ENCODE measurements around the gene TMEM132A.

TMEM132A gene

GRCh38 chr11:60897496-60897895, 26.8 kb upstream of the TMEM132A start:
- Histone ChIP-seq H3K36me3 (ENCODE audit: insufficient read depth, low read length) (peaks cover 94% of the 10 kb centered on the region), H3K9me3 (ENCODE audit: insufficient read depth, low read length, severe bottlenecking) (no peaks in the 10 kb centered on the region), H3K4me3 (ENCODE audit: low read depth in 1 of 2, low read length in 2 of 2) (no peak overlapping the region), H3K27ac (ENCODE audit: low read length) (no peak overlapping the region), H3K4me2 (ENCODE audit: insufficient read depth, low read length) (no peak overlapping the region), H3K27me3 (ENCODE audit: insufficient read depth, low read length, poor library complexity) (no peaks in the 10 kb centered on the region), H3K79me2 (ENCODE audit: insufficient read depth, low read length) (peaks cover 6% of the 10 kb centered on the region; the same call in 1 of the 2 replicates), H4K20me1 (ENCODE audit: insufficient read depth, low read length) (peaks cover 29% of the 10 kb centered on the region; the same call in 1 of the 2 replicates), H3K9ac (ENCODE audit: low read depth, low read length) (no peak overlapping the region), H2AFZ (ENCODE audit: low read depth, low read length) (no peak overlapping the region), H3K4me1 (ENCODE audit: insufficient read depth, low read length) (no peaks in the 10 kb centered on the region)
- TF ChIP-seq EZH2 (IDR thresholded peaks at IDR 0.05; ENCODE audit: borderline replicate concordance, low read depth, low read length, severe bottlenecking) (no peak), CTCF (IDR thresholded peaks at IDR 0.05; ENCODE audit: borderline replicate concordance, extremely low read depth, low read length, poor library complexity, severe bottlenecking) (no peak)
- DNase-seq = no peak
- ATAC-seq (ENCODE audit: insufficient read depth, low read depth) = no peak

GRCh38 chr11:60899046-60899936, 25.0 kb upstream of the TMEM132A start:
- ATAC-seq (ENCODE audit: insufficient read depth, low read depth) (peak; percentile 94), DNase-seq (peak; percentile 50)
- Histone ChIP-seq H3K79me2 (ENCODE audit: insufficient read depth, low read length) (peaks cover 24% of the 10 kb centered on the region), H3K4me1 (ENCODE audit: insufficient read depth, low read length) (peaks cover 14% of the 10 kb centered on the region), H3K27me3 (ENCODE audit: insufficient read depth, low read length, poor library complexity) (no peaks in the 10 kb centered on the region), H3K4me3 (ENCODE audit: low read depth in 1 of 2, low read length in 2 of 2) (no peak overlapping the region), H3K9ac (ENCODE audit: low read depth, low read length) (no peak overlapping the region), H3K36me3 (ENCODE audit: insufficient read depth, low read length) (peaks cover 100% of the 10 kb centered on the region), H2AFZ (ENCODE audit: low read depth, low read length) (no peak overlapping the region), H3K27ac (ENCODE audit: low read length) (peak overlapping the region; percentile 46; the same call in 1 of the 2 replicates), H3K4me2 (ENCODE audit: insufficient read depth, low read length) (no peak overlapping the region), H3K9me3 (ENCODE audit: insufficient read depth, low read length, severe bottlenecking) (no peaks in the 10 kb centered on the region), H4K20me1 (ENCODE audit: insufficient read depth, low read length) (peaks cover 43% of the 10 kb centered on the region)
- TF ChIP-seq EZH2 (IDR thresholded peaks at IDR 0.05; ENCODE audit: borderline replicate concordance, low read depth, low read length, severe bottlenecking) (no peak), CTCF (IDR thresholded peaks at IDR 0.05; ENCODE audit: borderline replicate concordance, extremely low read depth, low read length, poor library complexity, severe bottlenecking) (peak; percentile 99)

- Histone ChIP-seq H3K4me1 (ENCODE audit: insufficient read depth, low read length) (peaks cover 21% of the 10 kb centered on the region), H3K27me3 (ENCODE audit: insufficient read depth, low read length, poor library complexity) (no peaks in the 10 kb centered on the region), H3K4me3 (ENCODE audit: low read depth in 1 of 2, low read length in 2 of 2) (no peak overlapping the region), H3K27ac (ENCODE audit: low read length) (no peak overlapping the region), H3K36me3 (ENCODE audit: insufficient read depth, low read length) (peaks cover 99% of the 10 kb centered on the region), H4K20me1 (ENCODE audit: insufficient read depth, low read length) (peaks cover 50% of the 10 kb centered on the region), H3K79me2 (ENCODE audit: insufficient read depth, low read length) (peaks cover 30% of the 10 kb centered on the region), H3K4me2 (ENCODE audit: insufficient read depth, low read length) (no peak overlapping the region), H3K9me3 (ENCODE audit: insufficient read depth, low read length, severe bottlenecking) (no peaks in the 10 kb centered on the region), H3K9ac (ENCODE audit: low read depth, low read length) (no peak overlapping the region), H2AFZ (ENCODE audit: low read depth, low read length) (no peak overlapping the region)
- DNase-seq (no peak), ATAC-seq (ENCODE audit: insufficient read depth, low read depth) (no peak; the same call in 2 of the 3 replicates)
- no peak for TF ChIP-seq EZH2 (IDR thresholded peaks at IDR 0.05; ENCODE audit: borderline replicate concordance, low read depth, low read length, severe bottlenecking)
- no peak for TF ChIP-seq CTCF (IDR thresholded peaks at IDR 0.05; ENCODE audit: borderline replicate concordance, extremely low read depth, low read length, poor library complexity, severe bottlenecking)
These were observed 24.3 kb upstream of the TMEM132A start for GRCh38 chr11:60899977-60900376.

Measured in DND-41 (cell line).